CD4-positive, alpha-beta T cell treated with Interleukin-12 subunit alpha and Interleukin-12 subunit beta, for 1 hour (primary cell): ENCODE data around the gene RFX8.

Source experiments
- DNase-seq: peaks from one replicate; pipeline ENCODE4 v3.0.0-alpha.2; 2020

The RFX8 gene

DNA sequence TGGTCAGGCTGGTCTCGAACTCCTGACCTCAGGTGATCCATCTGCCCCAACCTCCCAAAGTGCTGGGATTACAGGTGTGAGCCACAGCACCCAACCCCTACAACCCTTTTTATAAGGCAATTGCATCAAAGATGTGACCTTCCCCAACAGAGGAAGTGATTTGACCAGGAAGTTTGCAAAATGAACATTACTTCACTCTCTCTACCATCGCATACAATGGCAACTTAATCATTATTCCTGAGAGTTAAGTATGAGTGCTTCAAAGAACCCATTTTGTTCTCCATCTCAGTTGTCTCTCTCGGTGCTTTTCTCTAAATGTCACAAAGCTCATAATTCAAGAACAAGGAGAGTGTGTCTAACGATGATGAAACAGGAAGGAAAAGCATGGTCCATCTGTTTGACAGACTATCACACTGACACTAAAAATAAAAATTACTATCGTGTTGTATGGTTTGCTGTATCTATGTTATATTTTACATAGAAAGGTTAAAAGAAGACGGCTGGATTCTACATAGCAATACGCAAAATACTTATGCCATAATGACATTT lies 69.5 kb downstream of the RFX8 start:
- DNase-seq: no peak

DNA sequence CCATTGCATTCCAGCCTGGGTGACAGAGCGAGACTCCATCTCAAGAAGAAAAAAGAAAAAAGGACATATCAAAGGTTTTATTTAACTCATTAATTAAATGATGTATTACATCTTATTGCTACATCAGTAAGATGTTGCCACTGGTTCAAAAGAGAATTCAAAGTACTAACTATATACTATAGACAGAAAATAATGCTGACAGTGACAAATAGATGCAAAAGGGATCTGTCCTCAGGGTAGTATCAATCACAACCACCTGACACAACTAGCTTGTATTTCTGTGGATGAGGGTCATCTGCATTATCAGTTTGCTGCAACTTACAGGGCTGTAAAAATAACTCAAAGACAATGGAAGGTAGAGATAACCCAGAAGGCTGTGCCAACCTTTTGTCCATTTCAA lies 71.2 kb downstream of the RFX8 start:
- no peak for DNase-seq

DNA sequence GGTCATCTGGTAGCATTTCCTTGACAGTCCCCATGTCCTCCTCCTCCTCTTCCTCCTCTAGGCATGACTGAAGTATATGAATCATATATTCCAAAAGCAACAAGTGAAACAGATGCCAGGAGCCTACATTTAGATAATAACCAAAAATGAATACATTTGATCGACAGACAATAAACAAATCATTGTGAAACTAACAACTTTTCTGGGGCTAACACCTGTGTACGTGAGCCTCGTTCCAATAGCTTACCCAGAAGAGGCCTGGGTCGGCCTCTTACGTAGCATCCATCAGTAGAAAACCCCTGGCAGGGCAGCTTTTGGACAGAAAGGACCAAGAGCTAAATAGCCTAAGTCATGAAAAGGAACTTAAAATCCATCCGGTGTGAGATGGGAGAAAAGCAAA lies 72.3 kb downstream of the RFX8 start:
- no peak for DNase-seq

DNA sequence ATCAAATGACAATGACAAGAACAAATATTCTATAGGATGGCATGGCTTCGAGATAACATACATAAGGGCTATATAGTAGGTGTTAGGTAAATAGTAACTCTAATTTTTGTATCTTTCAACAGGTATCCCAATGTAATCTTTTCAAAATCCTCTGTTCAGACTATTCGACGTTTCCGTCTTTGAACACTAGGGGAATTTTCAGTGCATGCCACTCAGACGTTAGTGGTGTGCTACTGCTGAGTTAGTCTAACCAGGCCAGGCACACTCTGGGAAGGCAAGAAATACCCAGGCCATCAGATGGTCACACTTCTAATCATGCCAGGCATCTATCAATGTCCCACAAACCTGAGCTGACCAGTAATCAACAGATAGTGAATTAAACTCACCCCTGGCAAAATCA lies 73.0 kb downstream of the RFX8 start:
- no peak for DNase-seq

DNA sequence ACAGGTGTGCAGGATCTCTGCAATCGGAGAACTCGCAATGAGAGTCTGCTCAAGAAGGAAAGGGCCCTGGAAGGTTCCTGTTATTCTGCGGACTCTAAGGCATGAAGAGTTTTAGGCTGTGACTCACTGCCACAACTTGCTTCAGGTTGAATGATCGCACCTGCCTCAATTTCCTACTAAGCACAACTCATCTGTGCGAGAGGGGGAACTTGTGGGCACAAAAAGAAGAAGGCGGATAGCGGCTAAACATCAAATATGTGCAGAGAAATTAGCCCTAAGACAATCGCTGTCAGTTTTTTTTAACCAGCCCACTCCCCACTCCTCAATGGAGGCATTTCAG lies 73.6 kb downstream of the RFX8 start:
- DNase-seq: no peak

DNA sequence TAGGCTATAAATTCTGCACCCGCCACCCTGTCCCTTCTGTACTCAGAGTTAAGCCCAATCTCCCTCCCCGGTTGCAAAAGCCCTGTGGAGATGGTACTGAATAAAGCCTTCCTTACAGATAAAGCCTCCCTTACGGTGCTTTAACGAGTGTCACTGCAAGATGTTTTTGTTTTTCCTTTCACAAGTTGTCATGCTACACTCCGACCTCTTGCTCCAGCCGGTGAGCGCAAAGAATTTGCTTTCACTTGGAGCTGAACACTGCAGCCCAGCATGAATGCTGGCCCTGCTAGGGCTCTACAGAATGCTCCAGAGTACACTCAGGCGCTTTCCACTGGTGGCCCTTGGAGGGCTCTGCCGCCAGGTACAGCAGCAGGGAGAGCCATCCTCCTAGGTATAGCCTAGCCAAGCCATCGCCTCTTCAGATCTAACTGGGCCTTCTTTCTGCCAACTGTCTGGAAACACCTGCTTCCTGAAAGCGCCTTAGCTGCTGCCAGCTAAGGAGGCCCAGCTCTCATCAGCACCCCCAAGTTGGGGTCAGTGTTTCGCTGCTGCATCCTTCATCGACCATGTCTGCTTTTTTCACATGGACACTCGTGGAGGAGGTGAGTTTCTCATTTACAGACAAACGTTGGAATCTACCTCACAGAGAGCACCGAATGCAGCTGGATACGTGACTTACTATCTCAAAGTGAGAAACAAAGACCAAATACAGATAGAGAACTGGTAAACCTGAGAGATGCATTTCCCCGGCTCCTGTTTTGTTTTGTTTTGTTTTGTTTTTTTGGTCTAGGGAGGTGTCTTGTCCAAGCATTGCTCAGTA lies 74.2 kb downstream of the RFX8 start:
- DNase-seq: no peak

DNA sequence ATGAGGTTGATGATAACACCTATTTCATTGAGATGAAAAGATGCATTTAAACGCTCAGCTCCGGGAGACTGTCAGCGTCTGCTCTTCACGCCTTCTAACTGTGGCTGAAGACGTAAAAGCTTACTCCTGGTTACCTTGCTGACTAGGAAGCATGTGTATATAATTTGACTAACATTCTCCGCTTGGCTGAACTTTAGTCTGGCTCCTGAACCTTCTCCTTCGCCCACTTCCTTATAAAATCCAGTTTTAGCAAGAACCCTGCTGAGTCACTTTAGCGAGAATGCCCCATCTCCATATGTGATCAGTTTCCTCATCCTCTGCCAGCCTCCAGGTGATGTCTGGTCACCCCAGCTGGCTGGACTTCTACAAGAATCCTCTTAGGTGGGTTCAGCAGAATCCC lies 74.9 kb downstream of the RFX8 start:
- no peak for DNase-seq

DNA sequence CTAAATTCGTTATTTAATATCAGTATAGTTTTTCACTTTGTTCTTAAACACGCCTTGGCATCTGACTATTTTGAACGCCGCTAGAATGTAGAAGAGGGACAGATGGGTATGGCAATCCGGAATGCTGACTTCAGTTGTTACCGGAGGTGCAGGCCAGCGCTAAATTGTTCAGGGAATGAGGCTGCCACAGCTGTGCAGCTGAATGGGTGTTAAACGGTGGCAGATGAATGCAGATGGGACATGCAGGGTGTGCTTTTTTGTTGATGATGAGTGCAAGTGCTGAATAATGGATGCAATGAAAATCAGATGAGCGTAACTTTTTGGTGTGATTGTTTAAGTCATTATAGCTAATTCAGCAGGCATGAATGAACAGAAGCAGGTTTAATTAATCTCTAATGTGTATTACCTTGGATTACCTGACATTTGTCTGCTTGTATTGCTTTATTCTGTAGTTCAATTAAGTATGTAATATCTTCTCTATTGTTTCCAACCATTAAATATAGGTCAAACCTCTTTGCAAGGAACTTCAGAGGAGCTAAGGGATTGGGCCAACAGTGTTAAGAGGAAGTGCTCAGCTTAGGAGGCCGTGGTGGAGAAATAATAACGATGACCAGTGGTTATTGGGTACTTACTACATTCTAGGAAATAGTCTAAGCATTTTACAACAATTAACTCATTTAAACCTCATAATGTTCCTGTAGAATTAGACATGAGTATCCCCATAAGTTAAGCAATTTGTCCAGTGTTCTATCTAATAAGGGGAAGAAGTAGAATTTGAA lies 75.7 kb downstream of the RFX8 start:
- DNase-seq: no peak

DNA sequence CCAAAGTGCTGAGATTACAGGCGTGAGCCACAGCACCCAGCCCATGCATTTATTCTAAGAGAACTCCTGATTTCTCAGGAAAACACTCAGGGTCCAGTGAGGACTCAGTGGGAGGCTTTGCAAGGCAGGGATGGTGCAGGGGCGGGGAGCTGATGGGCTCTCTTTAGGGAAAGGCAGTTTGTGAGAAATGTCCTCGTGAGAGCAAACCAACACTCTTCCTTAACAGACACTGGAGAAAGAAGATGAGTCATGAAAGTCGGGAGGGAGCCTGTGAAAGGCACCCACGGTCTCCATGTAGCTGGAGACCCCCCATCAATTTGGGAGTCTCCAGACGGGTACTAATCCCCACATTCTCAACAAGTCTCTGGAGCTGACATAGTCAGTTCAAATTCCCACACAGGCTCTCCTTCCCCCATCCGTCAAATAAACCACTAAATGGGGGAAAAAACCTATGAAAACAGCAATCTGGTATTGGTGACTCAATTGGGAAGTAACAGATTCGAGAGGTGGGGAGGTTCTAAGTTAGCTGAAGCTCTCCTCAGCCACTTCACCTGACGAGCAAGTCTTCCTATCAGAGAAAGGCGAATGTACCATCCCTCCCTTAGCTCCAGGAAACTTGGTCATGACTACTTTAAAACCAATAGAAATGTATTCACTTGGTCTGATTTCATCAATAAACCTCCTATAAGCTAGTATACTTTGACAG lies 76.6 kb downstream of the RFX8 start:
- no peak for DNase-seq

DNA sequence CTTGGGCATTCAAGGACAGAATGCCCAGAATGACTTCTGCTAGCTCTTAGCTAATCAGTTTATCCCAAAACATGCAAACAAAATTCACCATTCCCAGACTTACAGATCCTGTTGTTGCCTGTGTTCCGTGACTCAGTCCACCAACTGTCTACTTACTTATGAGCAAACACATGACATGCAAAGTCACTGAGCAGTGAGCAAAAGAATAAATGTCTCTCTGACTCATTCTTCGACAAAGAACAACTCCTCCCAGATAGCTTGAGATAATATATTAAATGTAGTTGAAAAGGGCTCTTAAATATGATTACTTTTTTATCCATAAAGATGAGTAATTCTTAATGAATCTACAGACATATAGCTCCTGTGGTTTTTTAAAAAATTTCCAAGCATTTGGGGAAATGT lies 78.6 kb downstream of the RFX8 start:
- DNase-seq: no peak

DNA sequence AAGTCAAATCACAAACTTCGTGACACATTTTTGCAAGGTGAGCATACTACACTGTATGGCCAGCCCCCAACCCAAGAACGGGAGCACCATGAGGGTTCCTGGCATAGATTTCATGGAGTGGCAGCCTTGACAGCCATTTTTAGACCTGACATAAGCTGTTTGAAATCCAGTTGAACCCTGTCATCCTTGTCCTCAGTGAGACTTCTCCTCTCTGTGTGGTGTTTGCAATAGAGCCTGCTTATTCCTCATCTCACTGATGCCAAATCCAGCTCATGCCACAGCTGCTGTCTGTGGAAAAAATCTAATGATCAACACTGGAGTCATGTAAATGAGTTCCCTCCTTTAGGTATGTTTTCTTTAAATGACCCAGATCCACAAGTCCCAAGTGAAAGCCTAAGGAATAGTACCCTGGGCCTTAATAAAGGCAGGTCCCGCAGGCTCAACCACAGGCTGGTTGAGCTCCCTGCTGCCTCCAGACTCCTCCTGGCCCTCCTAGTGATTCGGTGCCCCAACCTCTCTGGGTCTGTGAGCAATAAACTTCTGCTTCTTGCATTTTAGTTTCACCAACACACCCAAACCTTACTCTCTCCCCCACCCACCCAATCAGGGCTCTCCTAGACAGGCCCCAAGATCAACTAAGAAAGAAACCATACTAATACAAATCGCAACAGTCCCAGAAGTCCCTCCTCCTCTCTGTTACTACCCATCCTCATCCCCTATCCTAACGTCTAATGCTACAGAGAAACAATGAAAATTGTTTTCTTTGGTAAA lies 79.2 kb downstream of the RFX8 start:
- DNase-seq: no peak

DNA sequence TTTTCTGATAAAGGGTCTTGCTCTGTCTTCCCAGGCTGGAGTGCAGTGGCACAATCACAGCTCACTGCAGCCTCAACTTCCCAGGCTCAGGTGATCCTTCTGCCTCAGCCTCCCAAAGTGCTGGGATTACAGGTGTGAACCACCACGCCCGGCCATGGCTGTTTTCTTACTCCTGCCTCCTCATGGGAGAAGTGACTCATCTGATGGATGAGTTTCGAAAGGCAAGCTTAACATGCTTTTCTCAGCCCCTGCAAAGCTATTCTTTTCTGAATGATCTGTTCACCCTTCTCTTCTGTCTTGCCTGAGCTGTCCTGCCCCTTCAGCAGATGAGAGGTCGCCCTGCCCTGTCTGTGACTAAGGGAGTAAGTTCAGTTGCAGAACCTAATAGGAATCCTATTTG lies 86.7 kb downstream of the RFX8 start:
- DNase-seq: no peak

DNA sequence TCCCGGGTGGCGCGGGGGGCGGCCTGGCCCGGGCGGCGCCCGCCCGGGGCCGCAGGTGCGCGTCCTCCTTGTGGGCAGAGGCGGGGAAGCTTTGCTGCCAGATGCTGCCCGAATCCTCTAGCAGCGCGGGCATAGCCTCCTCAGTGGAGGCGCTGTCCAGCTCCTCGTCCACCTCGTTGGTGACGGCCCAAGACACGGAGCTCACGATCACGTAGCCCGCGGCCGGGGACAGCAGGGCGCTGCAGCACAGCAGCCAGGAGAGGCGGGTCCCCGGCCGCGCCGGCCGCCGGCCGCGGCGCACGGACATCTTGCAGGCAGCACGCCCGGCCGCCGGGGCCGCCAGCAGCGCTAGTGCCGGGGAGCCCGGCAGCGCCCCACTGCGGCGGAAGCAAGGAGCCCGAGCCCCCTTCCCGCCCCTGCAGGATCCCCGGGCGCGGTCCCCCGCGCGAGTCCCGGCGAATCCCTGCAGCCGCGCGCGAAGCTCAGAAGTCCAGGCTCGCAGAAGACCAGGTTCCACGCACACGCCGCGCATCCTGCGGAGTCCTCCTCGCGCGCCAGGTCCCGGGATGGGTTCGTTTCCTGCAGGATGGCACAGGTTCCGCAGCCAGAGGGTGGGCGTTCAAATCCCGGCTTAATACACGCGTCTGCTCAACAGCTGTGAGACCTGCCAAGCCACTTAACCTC lies 87.6 kb downstream of the RFX8 start, which contains the start of gene CREG2:
CREG2 (minus strand) TSS at position 353 of the 684 bp plus-strand sequence; CDS start at position 307, 46 bp downstream.
- DNase-seq: peak; percentile 59

DNA sequence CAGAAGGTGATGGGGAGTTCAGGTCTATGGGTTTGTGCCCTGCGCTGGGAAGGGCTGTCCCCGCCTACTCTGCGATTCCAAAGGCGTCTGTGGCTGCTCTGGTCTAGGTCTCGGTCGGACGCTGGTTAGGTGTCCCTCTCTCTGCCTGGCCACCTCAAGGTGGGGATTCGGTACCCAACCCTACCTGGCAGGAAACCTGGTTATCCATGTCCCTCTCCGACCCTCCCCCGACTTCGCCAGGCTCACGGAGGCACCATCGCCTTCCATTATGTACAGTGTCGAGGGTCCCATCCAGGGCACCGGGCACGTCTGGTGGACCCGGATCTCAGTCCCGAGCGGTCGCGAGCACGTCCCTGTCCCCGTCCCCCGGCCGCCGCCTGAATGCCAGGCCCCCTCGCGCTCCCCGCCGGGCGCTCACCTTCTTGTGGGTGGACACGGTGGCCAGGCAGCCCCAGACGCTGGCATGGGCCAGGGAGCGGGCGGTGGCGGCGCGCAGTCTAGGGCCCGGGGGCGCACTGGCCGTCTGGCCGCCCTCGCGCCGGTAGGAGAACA lies 88.2 kb downstream of the RFX8 start:
- DNase-seq: no peak

DNA sequence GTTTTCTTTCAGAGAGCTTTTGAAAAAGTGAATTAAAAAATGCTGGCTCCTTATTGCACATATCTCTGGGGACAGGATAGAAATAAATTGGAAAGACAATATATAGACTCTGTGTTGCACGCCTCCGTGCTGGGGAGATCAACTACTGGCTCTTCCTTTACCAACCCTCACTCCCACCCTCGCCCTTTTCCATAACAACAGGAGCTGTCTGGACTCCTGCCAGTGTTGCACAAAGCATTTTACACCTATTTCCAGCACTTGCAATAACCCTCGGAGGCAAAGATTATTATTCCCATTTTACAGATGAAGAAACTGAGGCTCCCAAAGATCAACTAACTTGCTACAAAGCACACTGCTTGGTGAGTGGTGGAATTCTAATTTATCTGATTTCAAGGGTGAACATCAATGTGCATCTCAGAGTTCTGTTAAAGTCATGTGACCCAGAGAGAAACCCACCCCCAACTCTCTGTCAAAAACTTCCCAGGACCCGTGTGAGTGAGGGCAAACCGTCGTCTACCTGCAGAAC lies 91.8 kb downstream of the RFX8 start:
- no peak for DNase-seq

DNA sequence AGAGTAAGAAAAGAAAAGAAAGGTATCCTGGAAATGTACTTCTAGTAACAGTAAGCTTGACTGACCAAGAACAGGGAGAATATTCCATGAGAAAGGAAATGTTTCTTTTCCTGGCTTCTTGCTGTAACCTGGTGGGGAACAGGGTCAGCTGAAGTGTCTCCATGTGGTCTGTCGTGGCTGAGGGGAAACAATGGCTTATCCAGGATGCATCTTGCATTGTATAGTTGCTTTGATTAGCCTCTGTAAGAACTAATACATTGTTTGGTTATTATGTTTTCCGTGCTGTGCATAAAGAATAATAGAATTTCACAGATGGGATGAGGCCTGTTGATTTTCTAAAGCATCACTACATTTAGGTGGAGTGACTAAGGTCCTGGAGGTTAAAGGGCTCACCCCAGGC lies 92.5 kb downstream of the RFX8 start:
- no peak for DNase-seq

DNA sequence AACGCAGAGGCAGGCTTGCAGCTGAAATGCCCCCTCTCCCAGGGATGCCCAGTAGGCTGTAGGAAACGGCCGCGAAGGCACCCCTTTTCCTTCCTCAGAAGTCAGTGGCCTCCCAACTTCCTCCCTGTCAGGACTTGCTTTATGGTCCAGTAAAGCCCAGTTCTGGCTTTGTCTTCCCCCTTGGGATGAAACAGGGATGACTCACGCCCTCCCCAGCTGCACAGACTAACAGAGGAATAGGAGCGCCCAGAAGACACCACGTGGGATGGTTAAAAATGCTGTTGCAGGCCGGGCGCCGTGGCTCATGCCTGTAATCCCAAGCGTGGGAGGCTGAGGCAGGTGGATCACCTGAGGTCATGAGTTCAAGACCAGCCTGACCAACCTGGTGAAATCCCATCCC lies 94.5 kb downstream of the RFX8 start:
- DNase-seq: no peak

DNA sequence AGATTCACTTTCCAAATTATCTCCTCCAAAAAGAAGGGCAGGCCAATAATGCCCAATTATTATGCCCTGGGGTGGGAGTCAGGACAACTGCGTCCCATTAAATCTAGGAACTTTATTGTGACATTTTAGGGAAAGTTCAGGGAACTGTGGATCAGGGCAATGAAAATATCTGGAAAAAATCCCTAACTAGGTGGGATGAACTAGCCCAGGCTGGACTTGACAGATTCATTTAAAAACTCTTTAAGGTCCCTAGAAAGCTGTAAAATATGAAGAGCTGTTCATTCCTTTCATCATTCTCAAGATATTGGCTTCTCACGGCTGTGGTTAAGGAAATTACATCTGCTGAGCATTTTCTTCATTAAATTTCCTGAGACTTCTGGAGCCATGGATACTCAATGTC lies 95.8 kb downstream of the RFX8 start:
- no peak for DNase-seq

DNA sequence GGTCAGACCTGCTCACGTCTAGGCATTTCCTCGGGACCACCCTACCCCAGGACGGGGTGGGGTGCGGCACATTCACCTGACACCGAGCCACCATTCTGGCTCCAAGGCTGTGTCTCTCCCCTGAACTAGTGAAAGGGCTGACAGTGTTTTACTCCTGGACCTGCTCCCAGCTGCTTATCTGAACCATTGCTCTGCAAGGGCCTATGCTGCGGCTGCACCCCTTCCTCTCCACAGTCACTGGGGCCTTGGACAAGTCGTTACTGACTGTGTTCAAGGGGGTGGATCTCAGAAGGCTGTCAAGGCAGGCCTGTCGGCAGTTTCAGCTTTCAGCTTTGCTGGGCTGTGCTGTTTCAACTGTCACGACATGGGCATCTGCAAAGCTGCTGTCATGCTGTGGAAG lies 99.3 kb downstream of the RFX8 start:
- DNase-seq: no peak

DNA sequence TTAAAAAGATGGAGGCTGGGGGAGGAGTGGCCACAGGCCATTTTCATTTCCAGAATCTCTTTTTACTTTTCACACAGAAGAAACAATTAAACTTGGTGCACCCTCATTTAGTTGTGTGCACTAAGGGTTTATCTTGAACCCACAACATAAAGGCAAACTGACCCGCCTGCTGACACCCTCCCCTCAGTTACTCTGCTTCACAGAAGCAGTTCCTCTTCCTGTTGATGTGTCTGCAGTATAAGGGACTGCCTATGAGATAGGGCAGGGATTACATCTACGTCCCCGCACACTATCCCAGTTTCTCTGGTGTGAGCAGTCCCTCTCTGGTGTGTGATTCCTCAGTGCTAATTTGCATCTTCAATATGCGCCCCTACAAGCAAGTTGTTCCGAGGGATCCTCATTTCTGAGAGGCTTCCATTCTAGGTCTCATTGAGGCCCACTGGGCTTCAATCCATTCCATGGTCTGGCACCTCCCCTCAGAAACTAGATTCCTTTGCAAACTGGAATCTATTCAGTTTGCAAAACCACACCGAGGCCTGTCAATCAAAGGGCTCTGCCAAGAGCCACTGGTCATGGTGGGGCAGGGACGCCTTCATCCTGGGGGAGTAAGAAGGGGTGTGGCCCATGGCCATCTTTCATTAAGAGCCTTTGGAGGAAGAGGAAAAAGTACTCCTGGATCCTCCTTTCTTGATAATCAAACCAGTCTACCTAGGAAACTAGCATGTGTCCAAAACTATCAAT lies 99.9 kb downstream of the RFX8 start:
- DNase-seq: no peak

DNA sequence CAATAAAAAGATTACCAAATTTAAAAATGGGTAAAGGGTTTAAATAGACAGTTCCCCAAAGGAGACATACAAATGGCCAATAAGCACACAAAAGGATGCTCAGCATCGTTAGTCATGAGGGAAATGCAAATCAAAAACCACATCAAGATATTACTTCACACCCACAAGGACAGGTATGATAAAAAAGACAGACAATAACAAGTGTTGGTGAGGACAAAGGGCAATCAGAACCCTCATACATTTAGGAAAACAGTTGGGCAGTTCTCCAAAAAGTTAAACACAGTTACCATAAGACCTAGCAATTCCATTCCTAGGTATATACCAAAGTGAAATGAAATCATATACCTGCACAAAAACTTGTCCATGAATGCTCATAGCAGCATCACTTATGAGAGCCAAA lies 102.1 kb downstream of the RFX8 start:
- no peak for DNase-seq
